HepG2 (cell line): Measurements from ENCODE around the gene PTPN3. TPM values are rescaled to one million over a fixed set of nuclear protein-coding genes. Genes with fewer than 3 reads are reported as not detected.

Experiments used
- ATAC-seq: fragments of 200-7000 bp; cut with Tn5 transposase; 3 replicates; pipeline ENCODE4 v1.9.1; 2020; ENCODE audit warnings: mild to moderate bottlenecking, moderate library complexity
- BruUV-seq: library from RNA; stranded (reverse); fragments of 400-500 nt; replicated peaks from 2 replicates; lab custom pipeline; 2021; lab: Mats Ljungman, UMichigan
- CTCF ChIA-PET: fragments of 300-600 bp; formaldehyde crosslinking; extraction: SDS; loops from one replicate; lab custom pipeline; 2021; ENCODE audit warnings: low total read pairs, inconsistent platforms, low intra/inter-chr PET ratio; lab: Yijun Ruan, JAX
- POLR2A ChIA-PET: fragments of 350-600 bp; sonication (Branson Sonifier 250); formaldehyde crosslinking; loops from one replicate; lab custom pipeline; 2020; ENCODE audit warnings: antibody characterized with exemption, inconsistent platforms; lab: Yijun Ruan, JAX
- DNase-seq: peaks from one replicate; pipeline ENCODE4 v3.0.0-alpha.2; 2015; ENCODE audit warnings: low spot score
- FAIRE-seq: peaks from 3 replicates; lab custom pipeline; 2011; peaks lifted over from hg19 to GRCh38; lab: Jason Lieb, UNC
- H2AFZ ChIP-seq: one replicate; pipeline ENCODE4 v1.6.1; 2011; ENCODE audit warnings: low read length, inconsistent platforms
- H3K27ac ChIP-seq: fragments of 300-600 bp; 3 replicates; pipeline ENCODE4 v1.8.0; 2011; ENCODE audit warnings: mixed run types, mild to moderate bottlenecking, mixed read lengths, low read length, inconsistent platforms; ENCODE audit not compliant: insufficient read depth; ENCODE audit errors: extremely low read length
- H3K27me3 ChIP-seq, 2 experiments: fragments of 200-600 bp in 1 of 2; 2 replicates in 1 of 2; 3 replicates in 1 of 2; pipeline versions ENCODE4 v1.6.0 to v1.8.0; 2011; ENCODE audit warnings: low read length in 2 of 2, mild to moderate bottlenecking in 2 of 2, moderate library complexity in 2 of 2, inconsistent platforms in 1 of 2; ENCODE audit not compliant: insufficient read depth in 2 of 2, control insufficient read depth in 1 of 2
- H3K36me3 ChIP-seq, 2 experiments: fragments of 200-600 bp in 1 of 2; replicated peaks in 1 of 2; 2 replicates in 1 of 2; 3 replicates in 1 of 2; pipeline versions ENCODE4 v1.5.1 to v1.8.0; 2011; ENCODE audit warnings: low read length in 2 of 2, inconsistent platforms in 1 of 2; ENCODE audit not compliant: insufficient read depth in 2 of 2, control insufficient read depth in 1 of 2
- H3K4me1 ChIP-seq: 2 replicates; pipeline ENCODE4 v1.5.1; 2012; ENCODE audit warnings: low read length, inconsistent platforms; ENCODE audit not compliant: insufficient read depth
- H3K4me2 ChIP-seq: 2 replicates; pipeline ENCODE4 v1.6.0; 2011; ENCODE audit warnings: low read depth, low read length, inconsistent platforms
- H3K4me3 ChIP-seq, 3 experiments: fragments of 200-600 bp in 1 of 3; sonication (generic), shearing (Covaris generic) in 1 of 3; replicated peaks in 1 of 3; 2 replicates each; pipeline ENCODE4 v1.5.1; 2011 to 2016; ENCODE audit warnings: low read length in 3 of 3, inconsistent platforms in 2 of 3, low read depth in 2 of 3, mild to moderate bottlenecking in 2 of 3, control low read depth in 1 of 3, mixed read lengths in 1 of 3; ENCODE audit not compliant: insufficient read depth in 1 of 3
- H3K79me2 ChIP-seq: one replicate; pipeline ENCODE4 v1.6.1; 2011; ENCODE audit warnings: low read length, inconsistent platforms; ENCODE audit not compliant: insufficient read depth
- H3K9ac ChIP-seq: 2 replicates; pipeline ENCODE4 v1.6.0; 2011; ENCODE audit warnings: mild to moderate bottlenecking, low read depth, low read length, inconsistent platforms; ENCODE audit not compliant: insufficient read depth
- H3K9me3 ChIP-seq: 2 replicates; pipeline ENCODE4 v1.5.1; 2012; ENCODE audit warnings: mild to moderate bottlenecking, low read length
- H4K20me1 ChIP-seq: 2 replicates; pipeline ENCODE4 v1.6.0; 2011; ENCODE audit warnings: inconsistent platforms, mild to moderate bottlenecking, low read length, moderate library complexity; ENCODE audit not compliant: insufficient read depth
- CHCHD3 ChIP-seq: sonication (generic); formaldehyde crosslinking; IDR thresholded peaks from 2 replicates; pipeline ENCODE4 v1.8.0; 2022; ENCODE audit warnings: mild to moderate bottlenecking, missing genetic modification reagents, moderate library complexity
- CREBL2 ChIP-seq: sonication (generic); formaldehyde crosslinking; IDR thresholded peaks from 2 replicates; pipeline ENCODE4 v1.8.1; 2023; ENCODE audit warnings: missing genetic modification reagents, mild to moderate bottlenecking, borderline replicate concordance
- FOSL2 ChIP-seq: sonication (generic); formaldehyde crosslinking; IDR thresholded peaks from 2 replicates; pipeline ENCODE4 v1.4.0; 2020; ENCODE audit warnings: missing genetic modification reagents
- KDM1A ChIP-seq: IDR thresholded peaks from 2 replicates; pipeline ENCODE4 v1.6.1; 2016; ENCODE audit warnings: missing compliant biosample characterization
- MAFG ChIP-seq: sonication (generic); formaldehyde crosslinking; IDR thresholded peaks from 2 replicates; pipeline ENCODE4 v1.5.1; 2020; ENCODE audit warnings: mild to moderate bottlenecking, missing genetic modification reagents
- PRMT3 ChIP-seq: sonication (generic); formaldehyde crosslinking; IDR thresholded peaks from 2 replicates; pipeline ENCODE4 v1.8.1; 2022; ENCODE audit warnings: low read depth, mild to moderate bottlenecking, moderate library complexity, missing genetic modification reagents, borderline replicate concordance
- RFX3 ChIP-seq: IDR thresholded peaks from 2 replicates; pipeline ENCODE4 v1.6.1; 2016; ENCODE audit warnings: missing biosample characterization, missing genetic modification reagents
- SAP130 ChIP-seq: IDR thresholded peaks from 2 replicates; pipeline ENCODE4 v1.6.1; 2016; ENCODE audit warnings: low read depth
- SRY ChIP-seq: sonication (generic); formaldehyde crosslinking; IDR thresholded peaks from 2 replicates; pipeline ENCODE4 v1.8.0; 2022; ENCODE audit warnings: mild to moderate bottlenecking, missing genetic modification reagents
- ZNF446 ChIP-seq: sonication (generic); formaldehyde crosslinking; IDR thresholded peaks from 2 replicates; pipeline ENCODE4 v1.5.0; 2020; ENCODE audit warnings: mild to moderate bottlenecking, missing genetic modification reagents
- ZNF746 ChIP-seq: sonication (generic); formaldehyde crosslinking; IDR thresholded peaks from 2 replicates; pipeline ENCODE4 v1.8.0; 2022; ENCODE audit warnings: mild to moderate bottlenecking, missing genetic modification reagents
- ZNF780A ChIP-seq: sonication (generic); formaldehyde crosslinking; IDR thresholded peaks from 2 replicates; pipeline ENCODE4 v1.8.0; 2022; ENCODE audit warnings: mild to moderate bottlenecking, missing genetic modification reagents, moderate library complexity
- WGBS: methylation state at CpG from one replicate; pipeline ENCODE4 v1.1.6; 2017; ENCODE audit warnings: low lambda C conversion rate; 5-methylcytosine and 5-hydroxymethylcytosine counted together
- in situ Hi-C: cut with HindIII; loops from 2 replicates; pipeline ENCODE4 v1.10.0; 2017; ENCODE audit warnings: low pct_unique_long_range_greater_than_20kb; ENCODE audit not compliant: extremely low pct_ligation_motif_present
- intact Hi-C: fragments of 100-400 bp; cut with micrococcal nuclease; formaldehyde crosslinking; loops from one replicate; pipeline ENCODE4 v1.10.0; 2022; ENCODE audit not compliant: unreplicated experiment
- microRNA-seq: library from miRNA; unstranded; fragments of <30 nt; microRNA quantifications from one replicate; pipeline ENCODE4, GENCODE V29; 2020
- polyA plus RNA-seq, 8 experiments: library from polyadenylated mRNA; depleted of rRNA in 3 of 8; stranded (reverse) in 7 of 8; unstranded in 1 of 8; fragments of >200 nt; fragmentation: Illumina TruSeq in 4 of 8; extraction: Trizol in 4 of 8; gene quantifications; 2 replicates each; pipeline versions ENCODE4 v1.2.1 to v1.2.3, GENCODE V29; 2011 to 2016; ENCODE audit warnings: low read depth in 4 of 8, missing spikeins in 1 of 8, mixed read lengths in 1 of 8; ENCODE audit not compliant: insufficient read depth in 1 of 8
- small RNA-seq, 3 experiments: library from RNA; depleted of rRNA; stranded (forward); fragments of <200 nt; gene quantifications; one replicate each; pipeline ENCODE3, GENCODE V24; 2012; ENCODE audit warnings: low read depth in 2 of 3, low replicate concordance in 1 of 3; ENCODE audit not compliant: insufficient read length in 3 of 3, insufficient read depth in 2 of 3
- total RNA-seq, 5 experiments: library from RNA; depleted of rRNA; stranded (reverse); fragments of >200 nt; fragmentation: Illumina TruSeq; extraction: Trizol; gene quantifications; 2 replicates each; pipeline ENCODE4 v1.2.3, GENCODE V29; 2016; ENCODE audit warnings: low read depth in 1 of 5
- TF ChIP-seq, protein P1 (sequence below): sonication (generic); IDR thresholded peaks from 2 replicates; pipeline ENCODE4 v1.6.1; 2016; ENCODE audit warnings: low read depth, borderline replicate concordance

PTPN3 gene
- total and polyA plus RNA-seq, 2 of the 13 experiments (the other 11 are each of a cell fraction or from before 2014, with no cell fraction given) = 5.6 to 20.5 TPM

GRCh38 chr9:109329638-109330258, 168.4 kb downstream of the PTPN3 start (continued):
- TF ChIP-seq SRY (no peak), KDM1A (no peak), ZNF780A (CRISPR knock-in tag) (no peak), RFX3 (0 out of 2 replicates have a peak, but pooled peaks have one; percentile 20), CREBL2 (CRISPR knock-in tag) (no peak), MAFG (CRISPR knock-in tag) (no peak), ZNF746 (CRISPR knock-in tag) (no peak)

GRCh38 chr9:109328978-109329637, 169.0 kb downstream of the PTPN3 start:
- intact Hi-C loops (loop anchor here (10.0 kb wide), 1 partner anchor 214 kb away; the partner anchor contains the start of gene TMEM245), in situ Hi-C loops (no loop called here)
- ChIA-PET POLR2A (interaction anchor here (1.2 to 1.6 kb wide), 4 partner anchors 10 to 146 kb away, joined by 3 to 8 read pairs (median 6); no protein-coding TSS in a partner anchor), CTCF (no interaction called here)
- Histone ChIP-seq H3K27me3 (peaks cover 0 to 4% of the 10 kb centered on the region in 2 experiments; a peak in 2 of 5 replicates), H3K4me2 (peak overlapping the region; percentile 91), H3K4me3 (peak overlapping the region; percentile 34 to 68 (median 59)), H3K27ac (no peak overlapping the region), H3K36me3 (no peaks in the 10 kb centered on the region), H3K4me1 (peaks cover 52% of the 10 kb centered on the region), H3K9me3 (no peaks in the 10 kb centered on the region), H2AFZ (peak overlapping the region; percentile 81), H3K79me2 (no peaks in the 10 kb centered on the region), H3K9ac (0 out of 2 replicates have a peak overlapping the region, but pooled peaks have one; percentile 33), H4K20me1 (no peaks in the 10 kb centered on the region)
- no peak for TF ChIP-seq CHCHD3 (CRISPR knock-in tag)
- TF ChIP-seq PRMT3 (CRISPR knock-in tag) = no peak
- TF ChIP-seq, protein P1, sequence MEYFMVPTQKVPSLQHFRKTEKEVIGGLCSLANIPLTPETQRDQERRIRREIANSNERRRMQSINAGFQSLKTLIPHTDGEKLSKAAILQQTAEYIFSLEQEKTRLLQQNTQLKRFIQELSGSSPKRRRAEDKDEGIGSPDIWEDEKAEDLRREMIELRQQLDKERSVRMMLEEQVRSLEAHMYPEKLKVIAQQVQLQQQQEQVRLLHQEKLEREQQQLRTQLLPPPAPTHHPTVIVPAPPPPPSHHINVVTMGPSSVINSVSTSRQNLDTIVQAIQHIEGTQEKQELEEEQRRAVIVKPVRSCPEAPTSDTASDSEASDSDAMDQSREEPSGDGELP = peak; percentile 48; the same call in 1 of the 2 replicates
- 0 out of 2 replicates have a peak, but pooled peaks have one; percentile 35 for TF ChIP-seq FOSL2 (CRISPR knock-in tag)
- no peak for TF ChIP-seq ZNF446 (CRISPR knock-in tag)
- TF ChIP-seq SAP130 (CRISPR knock-in tag) = peak; percentile 21; the same call in 1 of the 2 replicates
- no peak for FAIRE-seq
- peak; percentile 27 for DNase-seq
- ATAC-seq = peak; percentile 74
- WGBS = 10% methylated on average over 12 of the region's 12 CpGs
- BruUV-seq = no TSS peak

Small RNAs within 50 kb of the gene (microRNA-seq; reads per million reads assigned to microRNA genes)
- not detected for gene MIR3927

Small RNAs within 50 kb of the gene (small RNA-seq; reads per million reads assigned to genes)
- gene MIR3927 = 0 to 0.97 (median 0) reads per million in 3 experiments

Other genes starting within 250 kb of the PTPN3 start
- 22.1 and 25.7 TPM in 2 replicates for gene EPB41L4B, start 177.2 kb downstream of the PTPN3 start, total RNA-seq (2016; rRNA removed; fragmentation: Illumina TruSeq; extraction: Trizol)
- gene EPB41L4B, start 177.2 kb downstream of the PTPN3 start, polyA plus RNA-seq (2011; rRNA removed) = 15.1 and 17.6 TPM in 2 replicates